NCI-H2081 treated with DMSO at 0.1 percent for 48 hours (cell line): Measurements from ENCODE around the gene PMEPA1.
A peak's percentile ranks its signal among the peaks of the same experiment; 100 is the strongest.

Source experiments
- DNase-seq: peaks from one replicate; lab custom pipeline; 2025; lab: John Stamatoyannopoulos, UW

PMEPA1 gene

GRCh38 chr20:57709823-57710799, at the start of gene PMEPA1:
Gene PMEPA1 (minus strand): TSS chr20:57710015. CDS start chr20:57709582, 433 bp downstream.
- peak; percentile 59 for DNase-seq

DNA sequence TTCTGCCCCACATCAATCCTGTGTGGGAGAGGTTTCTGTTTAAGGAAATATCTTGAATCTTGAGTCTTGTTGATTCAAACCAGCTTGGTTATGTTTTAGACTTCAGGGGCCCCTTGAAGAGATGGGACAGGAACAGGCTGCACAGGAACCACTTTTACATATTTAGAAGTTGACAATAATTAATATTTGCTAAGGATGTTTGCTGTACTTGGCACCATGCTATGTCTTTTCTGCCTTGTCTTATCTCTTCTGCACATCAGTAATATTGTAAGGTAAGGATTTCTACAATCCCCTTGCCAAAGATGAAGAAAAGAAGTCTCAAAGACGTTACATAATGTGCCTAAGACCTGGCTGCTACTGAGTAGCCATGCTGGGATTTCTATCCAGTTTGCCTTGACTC, 48.0 kb upstream of the PMEPA1 start:
- no peak for DNase-seq

GRCh38 chr20:57756921-57757320, 47.1 kb upstream of the PMEPA1 start:
- no peak for DNase-seq

DNA sequence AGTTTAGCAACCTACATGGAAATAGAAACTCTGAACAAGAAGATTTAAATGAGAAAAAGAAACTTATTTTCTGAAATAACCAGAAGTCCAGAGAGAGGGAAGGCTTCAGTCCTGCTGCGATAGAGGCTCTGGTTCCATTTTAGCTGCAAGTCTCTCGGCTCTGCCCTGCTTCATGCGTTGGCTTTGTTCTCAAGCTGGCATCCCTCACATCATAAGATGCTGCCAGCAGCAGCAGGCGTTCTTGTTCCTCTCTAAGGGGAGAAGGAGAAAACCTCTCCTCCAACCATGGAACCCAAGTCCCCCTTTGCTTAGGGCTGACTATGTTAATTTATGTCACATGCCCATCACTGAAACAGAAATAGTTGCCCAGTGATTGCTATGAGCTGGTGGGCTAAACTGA, 46.4 kb upstream of the PMEPA1 start:
- no peak for DNase-seq

GRCh38 chr20:57755609-57756008, 45.8 kb upstream of the PMEPA1 start:
- DNase-seq: no peak

DNA sequence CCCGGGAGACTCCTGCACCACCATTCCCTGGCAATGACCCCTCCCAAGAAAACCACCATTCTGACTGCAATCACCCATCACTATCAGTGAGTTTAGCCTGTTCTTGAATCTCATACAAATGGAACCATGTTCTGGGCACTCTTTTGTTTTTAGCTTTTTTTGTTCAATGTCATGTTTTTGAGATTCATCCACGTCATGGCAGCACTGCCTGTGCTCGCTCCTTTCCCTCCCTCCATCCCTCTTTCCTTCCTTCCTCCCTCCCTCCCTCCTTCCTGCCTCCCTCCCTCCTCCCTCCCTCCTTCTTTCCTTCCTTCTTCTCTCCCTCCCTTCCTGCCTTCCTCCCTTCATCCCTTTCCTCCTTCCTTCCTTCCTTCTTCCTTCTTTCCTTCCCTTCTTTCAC, 44.4 kb upstream of the PMEPA1 start:
- DNase-seq: no peak

DNA sequence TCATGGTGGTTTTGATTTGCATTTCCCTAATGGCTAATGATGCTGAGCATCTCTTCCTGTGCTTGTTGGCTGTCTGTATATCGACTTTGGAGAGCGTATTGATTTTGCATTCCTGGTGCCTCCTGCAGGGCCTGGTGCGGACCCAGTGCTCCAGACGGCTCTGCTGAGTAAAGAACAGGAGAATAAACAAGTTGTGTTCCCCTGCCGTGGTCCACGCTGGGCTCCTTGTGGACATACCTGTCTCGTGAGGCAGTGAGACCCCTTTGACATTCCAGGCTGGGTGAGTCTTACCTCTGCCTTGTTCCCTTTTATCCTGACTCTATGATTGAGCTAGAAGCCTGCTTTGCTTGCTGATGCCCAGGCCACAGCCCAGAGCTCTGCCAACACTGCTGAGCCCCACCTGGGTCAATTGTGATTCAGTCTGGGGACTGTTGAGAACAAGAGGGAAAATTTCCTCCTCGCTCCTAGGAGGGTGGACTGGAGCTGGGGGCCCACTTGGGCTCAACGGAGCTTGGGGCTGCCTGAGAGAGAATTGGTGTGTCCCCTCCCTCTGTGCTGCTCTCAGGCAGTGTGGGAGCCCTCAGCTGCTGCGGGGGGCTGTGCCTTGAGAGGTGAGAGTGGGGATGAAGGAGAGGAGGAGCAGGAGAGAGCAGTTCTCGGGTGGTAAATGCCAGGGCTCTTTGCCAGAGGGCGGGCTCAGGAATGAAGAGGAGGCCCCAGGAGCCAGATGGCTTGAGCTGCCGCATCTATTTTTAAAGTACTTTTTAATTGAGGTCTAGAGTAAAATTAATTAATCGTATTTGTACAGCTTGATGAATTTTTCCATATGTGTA, 43.7 kb upstream of the PMEPA1 start:
- DNase-seq: no peak

GRCh38 chr20:57751411-57751810, 41.6 kb upstream of the PMEPA1 start:
- DNase-seq: no peak

DNA sequence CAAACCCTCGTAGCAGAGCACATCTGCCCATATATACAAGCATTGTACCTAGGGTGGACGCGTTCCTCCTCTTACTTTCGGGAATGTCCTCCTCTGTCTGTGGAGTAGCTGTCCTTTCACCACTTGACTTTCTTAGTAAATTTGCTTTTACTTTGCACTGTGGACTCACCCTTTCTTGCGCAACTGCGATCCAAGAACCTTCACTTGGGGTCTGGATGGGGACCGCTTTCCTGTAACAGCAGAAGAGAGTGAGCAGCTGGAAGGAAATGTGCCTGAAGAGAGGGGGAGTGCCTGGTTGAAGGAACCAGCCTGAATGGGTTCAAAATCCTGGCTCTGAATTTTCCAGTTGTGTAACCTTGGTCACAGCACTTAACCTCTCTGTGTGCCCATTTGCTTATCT, 40.1 kb upstream of the PMEPA1 start:
- no peak for DNase-seq

DNA sequence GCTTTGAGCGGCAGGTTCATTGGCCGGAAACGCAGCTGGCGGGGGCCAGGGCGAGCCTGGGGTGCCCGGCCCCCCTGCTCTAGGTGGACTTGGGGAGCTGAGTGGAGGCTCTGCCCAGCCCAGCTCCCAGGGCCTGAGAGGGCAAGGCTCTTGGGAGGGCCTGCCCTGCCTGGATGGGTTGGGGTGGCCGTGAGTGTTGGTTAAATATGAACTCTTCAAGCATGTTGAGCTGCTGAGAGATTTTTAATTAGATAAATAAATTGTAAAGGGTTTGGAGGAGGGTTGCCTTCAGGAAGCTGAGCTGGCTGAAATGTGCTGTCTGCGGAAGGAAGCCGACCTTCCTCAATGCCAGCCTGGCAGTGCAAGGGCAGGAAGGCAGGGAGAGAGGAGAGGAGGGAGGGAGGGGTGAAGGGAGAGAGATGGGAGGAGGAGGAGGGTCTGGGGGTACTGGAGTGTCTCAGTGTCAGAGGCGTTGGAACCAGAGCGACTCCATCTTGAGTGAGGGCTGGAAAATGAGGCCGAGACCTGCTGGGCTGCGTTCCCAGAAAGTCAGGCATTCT, 39.4 kb upstream of the PMEPA1 start:
- DNase-seq: no peak

DNA sequence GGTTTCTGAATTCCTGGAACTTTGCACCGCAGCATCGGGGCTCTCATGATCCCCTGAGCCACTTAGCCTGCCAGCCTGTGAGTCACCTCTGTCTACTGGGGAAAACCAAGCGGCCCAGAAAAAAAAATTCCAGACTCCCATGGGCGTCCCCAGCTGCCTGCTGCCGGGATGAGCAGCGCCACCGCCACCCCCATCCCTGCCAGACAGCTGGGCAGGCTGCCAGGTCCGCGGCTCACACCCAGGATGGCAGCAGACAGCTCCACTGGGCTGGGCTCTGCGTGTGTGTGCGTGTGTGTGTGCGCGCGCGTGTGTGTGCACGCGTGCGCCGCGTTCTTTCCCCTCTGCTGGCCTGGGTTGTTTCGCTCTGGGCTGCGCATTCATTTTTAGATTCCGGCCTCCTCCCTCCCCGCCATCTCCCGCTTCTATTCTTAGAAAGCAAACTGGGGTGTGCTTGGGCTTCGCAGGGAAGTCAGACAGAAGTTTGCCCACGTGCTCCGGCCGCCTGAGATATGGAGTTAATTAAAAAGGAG, 38.9 kb upstream of the PMEPA1 start:
- peak; percentile 5 for DNase-seq

GRCh38 chr20:57747861-57748481, 38.2 kb upstream of the PMEPA1 start:
- DNase-seq: no peak

GRCh38 chr20:57746832-57747404, 37.1 kb upstream of the PMEPA1 start:
- no peak for DNase-seq

GRCh38 chr20:57746201-57746600, 36.4 kb upstream of the PMEPA1 start:
- DNase-seq: no peak

GRCh38 chr20:57744206-57744605, 34.4 kb upstream of the PMEPA1 start:
- no peak for DNase-seq

GRCh38 chr20:57743450-57744095, 33.8 kb upstream of the PMEPA1 start:
- no peak for DNase-seq

- DNase-seq: no peak
Measured at GRCh38 chr20:57742507-57743181, 32.8 kb upstream of the PMEPA1 start.

- DNase-seq: no peak
Measured at GRCh38 chr20:57738484-57738883, 28.7 kb upstream of the PMEPA1 start.

DNA sequence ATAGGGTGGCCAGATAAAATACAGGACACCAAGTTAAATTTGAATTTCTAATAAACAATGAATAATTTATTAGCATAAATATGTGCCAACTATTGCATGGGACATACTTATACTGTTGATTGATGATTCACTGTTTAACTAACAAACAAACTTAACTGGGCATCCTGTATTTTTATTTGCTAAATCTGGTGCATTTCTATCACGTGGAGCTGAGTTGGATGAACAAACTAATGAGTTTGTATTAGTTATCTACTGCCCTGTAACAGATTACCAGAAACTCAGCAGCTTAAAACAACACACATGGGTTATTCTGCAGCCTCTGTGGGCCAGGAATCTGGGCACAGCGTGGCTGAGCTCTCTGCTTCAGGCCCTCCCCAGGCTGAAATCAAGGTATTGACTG, 28.2 kb upstream of the PMEPA1 start:
- DNase-seq: no peak

DNA sequence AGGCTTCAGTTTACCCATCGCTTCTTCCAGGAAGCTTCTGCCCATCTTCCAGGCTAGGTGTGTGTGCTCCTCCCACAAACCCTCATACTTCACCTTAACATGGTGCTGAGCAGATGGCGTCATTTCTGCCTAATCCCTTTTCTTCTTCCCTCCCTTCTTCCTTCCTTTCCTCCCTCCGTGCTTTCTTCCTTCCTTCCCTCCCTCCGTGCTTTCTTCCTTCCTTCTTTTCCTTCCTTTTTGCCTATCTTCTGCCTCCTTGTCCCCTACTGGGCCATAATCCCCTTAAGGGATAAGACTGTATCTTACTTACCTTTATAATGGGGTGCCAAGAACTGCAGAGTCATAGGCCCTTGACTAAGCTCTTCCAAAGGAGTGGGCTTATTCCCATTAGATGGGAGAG, 27.5 kb upstream of the PMEPA1 start:
- no peak for DNase-seq
